GM10248 (cell line): ENCODE data around the gene SIVA1.

ENCODE experiments used
- CTCF ChIA-PET: fragments of 300-600 bp; sonication (Branson Sonifier 250); formaldehyde crosslinking; extraction: SDS; loops from one replicate; lab custom pipeline; 2021; ENCODE audit warnings: antibody characterized with exemption; lab: Yijun Ruan, JAX
- POLR2A ChIA-PET: fragments of 350-650 bp; sonication (Branson Sonifier 250); formaldehyde crosslinking; extraction: SDS; loops from one replicate; lab custom pipeline; 2020; ENCODE audit warnings: antibody characterized with exemption; lab: Yijun Ruan, JAX
- DNase-seq: peaks from one replicate; pipeline ENCODE4 v3.0.0; 2012; ENCODE audit errors: extremely low spot score
- TF ChIP-seq, protein P1 (sequence below): IDR thresholded peaks from 2 replicates; pipeline ENCODE4 v1.5.1; 2012; ENCODE audit warnings: mild to moderate bottlenecking, low read depth; ENCODE audit errors: extremely low read depth, missing control alignments, control extremely low read depth

SIVA1 gene

DNA sequence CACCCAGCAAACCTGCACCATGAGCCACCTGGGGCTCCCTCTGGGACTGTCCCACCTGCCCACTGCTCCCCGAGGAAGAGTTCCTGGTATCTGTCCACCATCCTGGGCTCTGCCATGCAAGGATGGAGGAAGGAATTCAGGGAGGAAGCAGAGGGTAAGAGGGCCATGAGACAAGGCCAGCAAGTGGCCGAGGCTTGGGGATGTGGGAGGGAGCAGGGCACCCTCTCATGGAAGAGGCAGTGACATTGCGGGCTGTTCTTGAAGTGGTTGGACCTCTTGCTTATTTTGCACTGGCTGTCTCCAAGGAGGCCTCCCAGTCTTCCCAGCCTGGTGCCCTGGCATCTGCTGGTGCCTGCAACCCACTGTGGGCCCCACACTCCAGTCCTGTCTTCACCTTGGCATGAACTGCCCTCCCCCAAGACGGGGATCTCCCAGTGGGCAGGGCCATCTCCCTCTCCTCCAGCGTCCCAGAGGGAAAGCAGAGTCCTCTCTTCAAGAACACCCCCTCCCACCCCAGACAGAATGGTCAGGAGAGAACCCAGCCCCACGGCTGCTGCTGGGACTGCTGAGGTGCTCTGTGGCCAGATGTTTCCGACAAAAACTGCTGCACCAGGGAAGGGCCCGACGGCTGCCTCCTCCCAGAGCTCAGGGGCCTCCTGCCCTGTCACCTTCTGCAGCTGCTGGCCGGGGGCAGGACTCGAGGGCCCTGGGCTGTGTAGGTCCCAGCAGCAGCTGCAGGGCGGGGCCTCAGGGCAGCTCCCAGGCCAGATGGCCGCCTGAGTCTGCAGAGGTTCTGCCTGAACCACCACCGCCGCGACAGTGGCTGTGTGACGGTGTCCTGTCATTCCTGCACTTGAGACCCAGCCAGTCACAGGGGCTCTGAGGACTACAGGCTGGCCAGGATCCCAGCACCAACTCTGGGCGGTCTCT is 44.4 kb downstream of the SIVA1 start:
- TF ChIP-seq, protein P1, sequence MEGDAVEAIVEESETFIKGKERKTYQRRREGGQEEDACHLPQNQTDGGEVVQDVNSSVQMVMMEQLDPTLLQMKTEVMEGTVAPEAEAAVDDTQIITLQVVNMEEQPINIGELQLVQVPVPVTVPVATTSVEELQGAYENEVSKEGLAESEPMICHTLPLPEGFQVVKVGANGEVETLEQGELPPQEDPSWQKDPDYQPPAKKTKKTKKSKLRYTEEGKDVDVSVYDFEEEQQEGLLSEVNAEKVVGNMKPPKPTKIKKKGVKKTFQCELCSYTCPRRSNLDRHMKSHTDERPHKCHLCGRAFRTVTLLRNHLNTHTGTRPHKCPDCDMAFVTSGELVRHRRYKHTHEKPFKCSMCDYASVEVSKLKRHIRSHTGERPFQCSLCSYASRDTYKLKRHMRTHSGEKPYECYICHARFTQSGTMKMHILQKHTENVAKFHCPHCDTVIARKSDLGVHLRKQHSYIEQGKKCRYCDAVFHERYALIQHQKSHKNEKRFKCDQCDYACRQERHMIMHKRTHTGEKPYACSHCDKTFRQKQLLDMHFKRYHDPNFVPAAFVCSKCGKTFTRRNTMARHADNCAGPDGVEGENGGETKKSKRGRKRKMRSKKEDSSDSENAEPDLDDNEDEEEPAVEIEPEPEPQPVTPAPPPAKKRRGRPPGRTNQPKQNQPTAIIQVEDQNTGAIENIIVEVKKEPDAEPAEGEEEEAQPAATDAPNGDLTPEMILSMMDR, result no peak
- POLR2A ChIA-PET, result no interaction called here
- CTCF ChIA-PET, result interaction anchor here (0.9 to 1.7 kb wide), 2 partner anchors 29 kb away, joined by 4 read pairs; no protein-coding TSS in a partner anchor
- DNase-seq, result no peak

DNA sequence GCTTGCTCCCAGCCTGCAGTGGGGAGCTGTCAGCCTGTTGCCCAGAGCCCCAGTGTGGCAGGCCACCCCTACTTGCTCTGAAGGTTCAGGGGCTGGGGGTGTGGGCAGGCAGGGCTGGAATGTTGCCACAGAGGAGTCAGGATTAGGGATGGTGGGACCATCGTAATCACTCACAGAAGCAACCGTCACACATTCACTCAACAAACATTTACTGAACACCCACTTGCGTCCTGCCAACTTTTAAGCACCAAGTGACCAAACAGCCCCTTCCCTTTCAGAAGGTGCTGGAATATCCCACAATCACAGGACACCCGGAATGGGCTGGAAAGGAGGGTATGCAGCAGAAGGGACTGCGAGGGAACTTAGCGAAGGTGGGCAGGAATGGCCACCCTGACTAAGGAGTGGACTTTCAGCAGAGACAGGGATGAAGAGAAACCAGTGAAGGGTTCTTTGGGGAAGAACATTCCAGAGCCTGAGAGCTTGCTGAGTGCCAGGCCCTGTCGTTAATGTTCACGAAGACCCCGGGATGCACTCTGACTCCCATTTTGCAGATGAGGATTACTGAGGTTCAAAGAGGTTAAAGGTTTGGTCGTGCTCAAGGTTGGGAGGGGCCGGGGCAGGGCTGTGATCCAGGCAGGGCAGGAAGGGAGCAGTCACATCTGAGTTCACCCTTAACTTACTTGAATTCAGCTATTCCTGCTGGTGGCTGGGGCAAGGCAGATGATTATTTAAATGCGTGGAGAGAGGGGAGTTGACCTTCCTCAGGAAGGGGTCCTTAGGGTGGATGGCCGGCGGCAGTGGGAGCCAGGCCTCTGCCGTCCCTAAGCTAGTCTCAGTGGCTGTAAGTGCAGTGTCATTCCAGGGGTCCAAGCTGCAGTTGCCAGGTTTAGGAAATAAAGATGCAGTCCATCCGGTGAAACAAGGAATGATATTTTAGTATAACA is 45.6 kb downstream of the SIVA1 start:
- TF ChIP-seq, protein P1, result no peak
- no peak for DNase-seq
- ChIA-PET CTCF (interaction anchor here (1.0 to 1.7 kb wide), 2 partner anchors 27 to 30 kb away, joined by 3 to 4 read pairs; no protein-coding TSS in a partner anchor), POLR2A (no interaction called here)

DNA sequence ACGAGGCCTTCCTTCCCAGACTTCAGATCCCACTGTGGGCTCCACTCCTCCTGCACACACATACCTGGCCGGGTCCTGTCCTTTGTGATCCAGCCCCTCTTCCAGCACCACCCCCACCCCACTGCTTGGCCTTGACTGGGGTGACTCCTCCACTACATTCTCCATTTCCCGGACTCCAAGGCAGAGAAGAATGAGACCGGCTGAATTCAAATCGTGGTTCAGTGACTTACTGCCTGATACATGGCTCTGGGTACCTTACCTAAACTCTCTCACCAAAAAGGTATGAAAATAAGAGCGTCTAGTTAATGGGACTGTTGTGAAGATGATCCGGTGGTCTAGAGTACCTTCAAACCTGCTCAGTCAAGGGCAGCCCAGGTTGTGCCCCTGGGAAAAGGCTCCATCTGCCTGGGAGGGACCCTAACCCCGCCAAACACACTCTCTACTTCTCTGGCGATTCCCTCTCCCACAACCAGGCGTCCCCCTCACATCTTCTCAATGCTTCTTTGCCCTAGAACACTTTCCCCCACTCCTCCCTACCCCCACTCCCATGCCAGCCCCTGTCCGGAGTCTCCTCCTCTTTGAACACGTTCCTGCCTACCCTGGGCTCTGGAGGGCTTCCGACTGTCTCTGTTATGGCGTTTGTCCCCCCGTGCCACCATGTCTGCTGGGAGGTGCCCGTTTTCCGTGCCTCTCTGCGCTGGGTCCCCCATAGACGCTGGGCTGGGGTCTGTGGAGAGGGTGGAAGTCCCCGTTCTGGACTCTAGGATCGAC is 46.5 kb downstream of the SIVA1 start:
- CTCF ChIA-PET, result interaction anchor here (1.0 kb wide), 1 partner anchor 26 kb away, joined by 3 read pairs; no protein-coding TSS in a partner anchor

DNA sequence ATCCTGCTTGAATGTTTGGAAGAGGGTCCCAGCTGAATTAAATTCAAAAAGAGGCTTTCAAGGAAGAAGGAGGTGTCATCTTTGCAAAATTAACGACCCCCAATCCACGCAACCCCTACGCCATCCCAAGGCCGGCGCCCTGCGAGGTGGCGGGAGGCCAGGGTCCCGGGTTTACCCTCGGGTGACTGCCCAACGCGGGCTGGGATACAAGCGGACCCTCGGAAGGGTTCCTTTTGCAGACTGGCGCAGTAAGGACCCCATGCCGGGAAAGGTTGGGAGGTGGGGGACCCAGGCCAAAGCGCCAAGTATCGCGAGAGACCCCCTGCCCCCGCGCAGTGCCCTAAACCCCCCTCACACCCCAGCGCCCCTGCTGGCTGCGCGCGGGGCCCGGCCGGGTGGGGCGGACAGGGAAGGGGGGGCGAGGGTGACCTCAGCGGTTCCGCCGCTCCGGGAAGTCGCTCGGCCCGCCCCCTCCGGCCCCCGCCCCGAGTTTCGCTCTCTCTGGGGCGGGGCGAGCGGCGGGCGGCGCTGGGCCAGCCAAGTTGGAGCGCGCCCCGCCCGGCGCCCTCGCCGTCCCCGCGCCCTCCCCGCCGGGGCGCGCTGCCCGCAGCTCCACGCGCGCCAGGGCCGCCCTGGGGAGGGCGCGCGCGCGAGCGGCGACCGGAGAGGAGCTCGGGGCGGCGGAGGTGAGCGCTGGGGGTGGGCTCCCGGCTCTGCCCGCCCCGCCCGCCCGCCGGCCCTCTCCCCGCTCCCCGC is 47.2 kb downstream of the SIVA1 start:
- ChIA-PET CTCF (interaction anchor here (1.6 to 1.9 kb wide), 2 partner anchors 26 to 31 kb away, joined by 6 to 7 read pairs; no protein-coding TSS in a partner anchor), POLR2A (no interaction called here)
- TF ChIP-seq, protein P1, result peak; percentile 14
- DNase-seq, result peak; percentile 90

More for the DNA sequence above, 46.5 kb downstream of the SIVA1 start:
- TF ChIP-seq, protein P1, result no peak
- no peak for DNase-seq
- POLR2A ChIA-PET, result no interaction called here

DNA sequence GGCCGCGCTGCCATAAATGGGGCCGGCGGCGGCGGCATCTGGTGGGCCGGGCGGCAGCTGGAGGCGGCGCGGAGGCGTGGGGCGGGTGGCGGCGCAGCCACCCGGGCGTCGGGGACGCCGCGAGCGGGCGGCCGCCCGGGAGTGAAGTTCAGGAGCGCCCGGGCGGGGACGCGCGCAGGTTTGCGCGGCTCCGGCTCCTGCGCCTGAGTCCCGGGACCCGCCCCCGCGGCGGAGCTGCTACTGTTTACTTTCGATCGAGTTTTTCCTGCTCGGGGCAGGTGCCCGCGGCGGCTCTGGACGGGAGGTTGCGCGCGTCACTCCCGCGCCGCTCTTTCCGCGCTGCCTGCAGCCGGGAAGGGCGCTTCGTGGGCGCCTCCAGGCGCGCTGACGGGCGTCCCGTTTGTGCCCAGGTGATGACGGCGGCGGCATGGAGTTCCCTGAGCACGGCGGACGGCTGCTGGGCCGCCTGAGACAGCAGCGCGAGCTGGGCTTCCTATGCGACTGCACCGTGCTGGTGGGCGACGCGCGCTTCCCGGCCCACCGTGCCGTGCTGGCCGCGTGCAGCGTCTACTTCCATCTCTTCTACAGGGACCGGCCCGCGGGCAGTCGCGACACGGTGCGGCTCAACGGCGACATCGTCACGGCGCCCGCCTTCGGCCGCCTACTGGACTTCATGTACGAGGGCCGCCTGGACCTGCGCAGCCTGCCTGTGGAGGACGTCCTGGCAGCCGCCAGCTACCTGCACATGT is 48.0 kb downstream of the SIVA1 start, which contains the start of gene ZBTB42:
ZBTB42 (plus strand) TSS at position 331 of the 749 bp plus-strand sequence; CDS start at position 428, 97 bp downstream.
- CTCF ChIA-PET, result interaction anchor here (1.6 to 1.9 kb wide), 2 partner anchors 25 to 32 kb away, joined by 6 to 7 read pairs; no protein-coding TSS in a partner anchor
- peak; percentile 72 for DNase-seq
- TF ChIP-seq, protein P1, result no peak
- POLR2A ChIA-PET, result no interaction called here
